Measurements from ENCODE around the gene CLDN4.

GRCh38 chr7:73809467-73809951 is 21.3 kb upstream of the CLDN4 start:
- TF ChIP-seq CTCF (IDR thresholded peaks at IDR 0.05) (no peak), POLR2A (IDR thresholded peaks at IDR 0.05) (no peak)
